H9 (cell line): ENCODE results near the gene PLXNA2. TPM values are rescaled to one million over a fixed set of nuclear protein-coding genes. Genes with fewer than 3 reads are reported as not detected.

Experiments used
- DNase-seq: peaks from one replicate; pipeline ENCODE4 v3.0.0-alpha.2; 2017
- H2AFZ ChIP-seq: one replicate; pipeline ENCODE4 v1.6.1; 2013; ENCODE audit warnings: mild to moderate bottlenecking, low read length, control low read depth, moderate library complexity
- H2AK5ac ChIP-seq: 2 replicates; pipeline ENCODE4 v1.6.1; 2013; ENCODE audit warnings: low read length, control low read depth, mixed read lengths; ENCODE audit not compliant: insufficient read length
- H2BK120ac ChIP-seq: one replicate; pipeline ENCODE4 v1.6.1; 2013; ENCODE audit warnings: low read depth, mild to moderate bottlenecking, low read length, control low read depth, inconsistent platforms; ENCODE audit not compliant: poor library complexity, severe bottlenecking
- H2BK12ac ChIP-seq: 2 replicates; pipeline ENCODE4 v1.6.1; 2013; ENCODE audit warnings: low read length, control low read depth, mixed read lengths, low read depth; ENCODE audit not compliant: insufficient read length
- H2BK15ac ChIP-seq: 2 replicates; pipeline ENCODE4 v1.6.1; 2013; ENCODE audit warnings: low read depth, low read length, control low read depth
- H2BK20ac ChIP-seq: one replicate; pipeline ENCODE4 v1.6.1; 2013; ENCODE audit warnings: low read depth, mild to moderate bottlenecking, low read length, control low read depth, inconsistent platforms; ENCODE audit not compliant: poor library complexity, severe bottlenecking
- H2BK5ac ChIP-seq: 2 replicates; pipeline ENCODE4 v1.6.1; 2013; ENCODE audit warnings: low read length, control low read depth, mixed read lengths; ENCODE audit not compliant: insufficient read length
- H3K14ac ChIP-seq: 2 replicates; pipeline ENCODE4 v1.6.1; 2013; ENCODE audit warnings: low read length, control low read depth; ENCODE audit not compliant: insufficient read depth
- H3K18ac ChIP-seq: 2 replicates; pipeline ENCODE4 v1.6.1; 2013; ENCODE audit warnings: low read depth, mild to moderate bottlenecking, mixed read lengths, low read length, control low read depth; ENCODE audit not compliant: insufficient read length
- H3K23ac ChIP-seq: 2 replicates; pipeline ENCODE4 v1.6.1; 2013; ENCODE audit warnings: low read length, control low read depth, mixed read lengths, low read depth; ENCODE audit not compliant: insufficient read length
- H3K23me2 ChIP-seq: 2 replicates; pipeline ENCODE4 v1.6.1; 2013; ENCODE audit warnings: low read depth, mild to moderate bottlenecking, mixed read lengths, low read length, control low read depth; ENCODE audit not compliant: insufficient read length, poor library complexity, severe bottlenecking
- H3K27ac ChIP-seq: 2 replicates; pipeline ENCODE4 v1.5.1; 2013; ENCODE audit warnings: low read length, control low read depth, mixed read lengths, low read depth; ENCODE audit not compliant: insufficient read length
- H3K27me3 ChIP-seq: 2 replicates; pipeline ENCODE4 v1.6.1; 2013; ENCODE audit warnings: low read length, control low read depth, inconsistent platforms; ENCODE audit not compliant: insufficient read depth
- H3K4ac ChIP-seq: 2 replicates; pipeline ENCODE4 v1.6.1; 2013; ENCODE audit warnings: low read depth, mild to moderate bottlenecking, control low read depth, inconsistent platforms, low read length, moderate library complexity
- H3K4me1 ChIP-seq: 2 replicates; pipeline ENCODE4 v1.6.1; 2013; ENCODE audit warnings: low read length, control low read depth, inconsistent platforms; ENCODE audit not compliant: insufficient read depth
- H3K4me2 ChIP-seq: 2 replicates; pipeline ENCODE4 v1.6.1; 2013; ENCODE audit warnings: low read length, control low read depth, mixed read lengths; ENCODE audit not compliant: insufficient read length, insufficient read depth
- H3K56ac ChIP-seq: 2 replicates; pipeline ENCODE4 v1.6.1; 2013; ENCODE audit warnings: low read depth, mild to moderate bottlenecking, mixed read lengths, low read length, control low read depth; ENCODE audit not compliant: insufficient read length
- H3K79me1 ChIP-seq: 2 replicates; pipeline ENCODE4 v1.6.1; 2013; ENCODE audit warnings: low read depth, mild to moderate bottlenecking, moderate library complexity, low read length, control low read depth, inconsistent platforms; ENCODE audit not compliant: insufficient read depth, poor library complexity, severe bottlenecking
- H3K79me2 ChIP-seq: 2 replicates; pipeline ENCODE4 v1.6.1; 2013; ENCODE audit warnings: low read length, control low read depth, inconsistent platforms; ENCODE audit not compliant: insufficient read depth
- H3K9ac ChIP-seq: 2 replicates; pipeline ENCODE4 v1.6.1; 2013; ENCODE audit warnings: low read length, control low read depth, mixed read lengths; ENCODE audit not compliant: insufficient read length; ENCODE audit errors: extremely low read depth
- H3K9me3 ChIP-seq: one replicate; pipeline ENCODE4 v1.6.1; 2013; ENCODE audit warnings: low read depth, low read length, inconsistent platforms; ENCODE audit not compliant: control insufficient read depth
- H3T11ph ChIP-seq: one replicate; pipeline ENCODE4 v1.6.1; 2013; ENCODE audit warnings: mild to moderate bottlenecking, low read length, control low read depth, inconsistent platforms
- H4K20me1 ChIP-seq: one replicate; pipeline ENCODE4 v1.6.1; 2013; ENCODE audit not compliant: control insufficient read depth, insufficient read length, insufficient read depth
- H4K5ac ChIP-seq: 2 replicates; pipeline ENCODE4 v1.6.1; 2013; ENCODE audit warnings: low read depth, mild to moderate bottlenecking, mixed read lengths, low read length, control low read depth; ENCODE audit not compliant: insufficient read length
- H4K8ac ChIP-seq: replicated peaks from 2 replicates; pipeline ENCODE4 v1.6.1; 2013; ENCODE audit warnings: low read length, control low read depth, mixed read lengths, low read depth; ENCODE audit not compliant: insufficient read length
- H4K91ac ChIP-seq: 2 replicates; pipeline ENCODE4 v1.6.1; 2013; ENCODE audit warnings: low read depth, mild to moderate bottlenecking, moderate library complexity, mixed read lengths, low read length, control low read depth; ENCODE audit not compliant: insufficient read length
- H3K27ac Mint-ChIP-seq, 3 experiments: 2 replicates in 2 of 3; 3 replicates in 1 of 3; pipeline ENCODE4 v1.8.0; 2020 to 2021; ENCODE audit warnings: mixed read lengths in 3 of 3, mild to moderate bottlenecking in 1 of 3, moderate library complexity in 1 of 3
- H3K27me3 Mint-ChIP-seq: 2 replicates; pipeline ENCODE4 v1.8.0; 2021; ENCODE audit warnings: low read depth, mild to moderate bottlenecking, moderate library complexity, mixed read lengths
- H3K36me3 Mint-ChIP-seq, 3 experiments: 2 replicates in 2 of 3; 3 replicates in 1 of 3; pipeline ENCODE4 v1.8.0; 2020 to 2021; ENCODE audit warnings: low read depth in 3 of 3, mixed read lengths in 3 of 3; ENCODE audit not compliant: insufficient read depth in 1 of 3
- H3K4me1 Mint-ChIP-seq, 2 experiments: 2 replicates each; pipeline ENCODE4 v1.8.0; 2020; ENCODE audit warnings: mixed read lengths in 2 of 2
- H3K4me3 Mint-ChIP-seq, 2 experiments: 2 replicates in 1 of 2; 3 replicates in 1 of 2; pipeline ENCODE4 v1.8.0; 2020 to 2021; ENCODE audit warnings: mild to moderate bottlenecking in 2 of 2, mixed read lengths in 2 of 2, moderate library complexity in 1 of 2
- H3K9me3 Mint-ChIP-seq, 2 experiments: 2 replicates in 1 of 2; 3 replicates in 1 of 2; pipeline ENCODE4 v1.8.0; 2020; ENCODE audit warnings: mild to moderate bottlenecking in 2 of 2, mixed read lengths in 2 of 2, moderate library complexity in 1 of 2
- WGBS: extraction: QIAGEN DNeasy Blood & Tissue Kit; methylation state at CpG from one replicate; pipeline ENCODE4 v1.1.7; 2013; ENCODE audit warnings: missing lambda C conversion rate, low lambda C conversion rate, mixed read lengths; ENCODE audit not compliant: insufficient read length; ENCODE audit errors: extremely low coverage; 5-methylcytosine and 5-hydroxymethylcytosine counted together
- total RNA-seq: library from RNA; stranded (reverse); gene quantifications from 2 replicates; pipeline ENCODE4 v1.2.1, GENCODE V29; 2021
- TF ChIP-seq, protein P1 (sequence below): fragments of 200-600 bp; sonication (generic); conservative IDR thresholded peaks from 3 replicates; pipeline ENCODE4 v1.8.0; 2021; ENCODE audit warnings: antibody characterized with exemption, mild to moderate bottlenecking

Gene PLXNA2
- total RNA-seq, 1 experiment from 2014 or later: 0.57 TPM

DNA sequence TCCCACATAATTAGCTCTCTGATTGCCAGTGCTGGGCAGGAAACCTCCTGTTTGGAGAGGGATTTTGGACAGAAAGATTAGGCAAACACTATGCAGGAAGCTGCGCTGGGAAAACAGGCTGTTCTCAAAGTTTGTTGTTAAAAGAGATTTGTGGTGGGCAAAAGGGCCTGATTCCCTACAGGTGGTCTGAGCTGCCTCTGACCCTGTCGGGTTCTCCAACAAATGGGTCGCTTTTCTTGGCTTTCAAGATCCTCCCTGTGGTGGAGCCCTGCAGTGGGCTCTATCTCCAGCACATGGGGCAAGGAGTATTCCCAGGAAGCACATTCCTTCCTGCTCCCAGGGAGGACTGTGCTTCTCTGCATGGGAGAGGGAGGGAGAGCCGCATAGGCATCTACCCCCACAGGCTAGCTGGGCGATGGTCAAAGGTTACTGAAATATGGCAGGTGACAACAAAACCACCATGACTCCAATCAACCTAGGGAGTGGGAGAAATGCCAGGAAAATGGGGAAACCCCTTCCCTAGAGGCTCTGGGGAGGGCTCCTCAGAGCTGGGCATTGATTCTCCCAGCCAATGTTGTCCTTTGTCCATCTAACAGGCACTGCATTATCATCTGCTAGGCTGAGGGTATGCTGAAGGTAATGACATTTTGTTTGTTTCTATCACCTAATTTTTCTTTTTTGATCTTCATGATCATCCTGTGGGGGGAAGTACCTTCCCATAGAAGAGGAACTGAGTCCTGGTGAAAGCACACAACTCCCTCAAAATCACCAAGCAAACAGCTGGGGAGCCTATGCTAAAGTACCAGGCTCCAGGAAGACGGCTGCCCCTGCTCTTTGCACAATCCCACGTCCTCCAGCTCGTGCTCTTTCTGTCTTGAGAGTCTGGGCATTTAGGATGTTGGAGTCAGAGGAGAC lies 85.3 kb downstream of the PLXNA2 start:
- Histone ChIP-seq H3K18ac (no peak overlapping the region), H3K4me1 (peaks cover 5% of the 10 kb centered on the region), H3K9ac (no peak overlapping the region), H3K56ac (no peak overlapping the region), H3K4ac (no peak overlapping the region), H3K9me3 (no peaks in the 10 kb centered on the region), H3T11ph (no peak overlapping the region), H3K79me2 (no peaks in the 10 kb centered on the region), H4K91ac (no peak overlapping the region), H4K5ac (no peak overlapping the region), H2AK5ac (no peak overlapping the region), H3K23ac (no peak overlapping the region), H2BK20ac (no peak overlapping the region), H4K8ac (no peak overlapping the region), H3K27ac (no peak overlapping the region), H3K79me1 (no peaks in the 10 kb centered on the region), H2BK12ac (no peak overlapping the region), H2AFZ (no peak overlapping the region), H4K20me1 (no peaks in the 10 kb centered on the region), H2BK120ac (no peak overlapping the region), H3K14ac (no peak overlapping the region), H3K23me2 (no peaks in the 10 kb centered on the region), H3K27me3 (no peaks in the 10 kb centered on the region; the same call in 1 of the 2 replicates), H2BK15ac (no peak overlapping the region), H2BK5ac (no peak overlapping the region), H3K4me2 (no peak overlapping the region)
- Mint-ChIP-seq H3K27ac (peak overlapping the region in 2 of 3 experiments; percentile 10 to 16; a peak in 2 of 7 replicates), H3K36me3 (no peaks in the 10 kb centered on the region), H3K27me3 (peaks cover 25% of the 10 kb centered on the region), H3K4me3 (no peak overlapping the region), H3K9me3 (no peaks in the 10 kb centered on the region), H3K4me1 (peaks cover 57 to 70% of the 10 kb centered on the region in 2 experiments)
- TF ChIP-seq, protein P1, sequence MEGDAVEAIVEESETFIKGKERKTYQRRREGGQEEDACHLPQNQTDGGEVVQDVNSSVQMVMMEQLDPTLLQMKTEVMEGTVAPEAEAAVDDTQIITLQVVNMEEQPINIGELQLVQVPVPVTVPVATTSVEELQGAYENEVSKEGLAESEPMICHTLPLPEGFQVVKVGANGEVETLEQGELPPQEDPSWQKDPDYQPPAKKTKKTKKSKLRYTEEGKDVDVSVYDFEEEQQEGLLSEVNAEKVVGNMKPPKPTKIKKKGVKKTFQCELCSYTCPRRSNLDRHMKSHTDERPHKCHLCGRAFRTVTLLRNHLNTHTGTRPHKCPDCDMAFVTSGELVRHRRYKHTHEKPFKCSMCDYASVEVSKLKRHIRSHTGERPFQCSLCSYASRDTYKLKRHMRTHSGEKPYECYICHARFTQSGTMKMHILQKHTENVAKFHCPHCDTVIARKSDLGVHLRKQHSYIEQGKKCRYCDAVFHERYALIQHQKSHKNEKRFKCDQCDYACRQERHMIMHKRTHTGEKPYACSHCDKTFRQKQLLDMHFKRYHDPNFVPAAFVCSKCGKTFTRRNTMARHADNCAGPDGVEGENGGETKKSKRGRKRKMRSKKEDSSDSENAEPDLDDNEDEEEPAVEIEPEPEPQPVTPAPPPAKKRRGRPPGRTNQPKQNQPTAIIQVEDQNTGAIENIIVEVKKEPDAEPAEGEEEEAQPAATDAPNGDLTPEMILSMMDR: no peak
- DNase-seq: peak; percentile 39
- no CpG with 5 or more reads among the region's 8 CpGs for WGBS
